HepG2 (cell line): ENCODE data around the gene NARS2.

Source experiments
- CHD2 ChIP-seq: IDR thresholded peaks from 2 replicates; pipeline ENCODE4 v1.6.1; 2011; ENCODE audit warnings: low read depth, low read length, improper control_type of control experiment
- EP300 ChIP-seq, 3 experiments: sonication (generic) in 1 of 3; formaldehyde crosslinking in 1 of 3; IDR thresholded peaks; 2 replicates each; pipeline versions ENCODE4 v1.5.1 to v1.6.1; 2011 to 2020; ENCODE audit warnings: low read depth in 2 of 3, low read length in 2 of 3, borderline replicate concordance in 1 of 3, improper control_type of control experiment in 1 of 3, mild to moderate bottlenecking in 1 of 3, missing genetic modification reagents in 1 of 3, moderate library complexity in 1 of 3
- IRF9 ChIP-seq: sonication (generic); formaldehyde crosslinking; IDR thresholded peaks from 2 replicates; pipeline ENCODE4 v1.8.0; 2022; ENCODE audit warnings: missing genetic modification reagents, mild to moderate bottlenecking, borderline replicate concordance
- PHF8 ChIP-seq: sonication (generic); formaldehyde crosslinking; IDR thresholded peaks from 2 replicates; pipeline ENCODE4 v1.5.0; 2020; ENCODE audit warnings: missing genetic modification reagents
- RFX5 ChIP-seq: IDR thresholded peaks from 2 replicates; pipeline ENCODE4 v1.6.1; 2011; ENCODE audit warnings: low read depth, low read length, improper control_type of control experiment
- SNAI1 ChIP-seq: sonication (generic); formaldehyde crosslinking; IDR thresholded peaks from 2 replicates; pipeline ENCODE4 v1.5.0; 2020; ENCODE audit warnings: mild to moderate bottlenecking, missing genetic modification reagents, borderline replicate concordance
- TEF ChIP-seq: sonication (generic); formaldehyde crosslinking; IDR thresholded peaks from 2 replicates; pipeline ENCODE4 v1.5.0; 2020; ENCODE audit warnings: missing genetic modification reagents
- ZNF629 ChIP-seq: sonication (generic); formaldehyde crosslinking; conservative IDR thresholded peaks from 2 replicates; pipeline ENCODE4 v1.5.0; 2020; ENCODE audit warnings: missing genetic modification reagents
- ZNF747 ChIP-seq: sonication (generic); formaldehyde crosslinking; IDR thresholded peaks from 2 replicates; pipeline ENCODE4 v1.8.1; 2023; ENCODE audit warnings: missing genetic modification reagents, mild to moderate bottlenecking, borderline replicate concordance
- ZNF780A ChIP-seq: sonication (generic); formaldehyde crosslinking; IDR thresholded peaks from 2 replicates; pipeline ENCODE4 v1.8.0; 2022; ENCODE audit warnings: mild to moderate bottlenecking, missing genetic modification reagents, moderate library complexity

DNA sequence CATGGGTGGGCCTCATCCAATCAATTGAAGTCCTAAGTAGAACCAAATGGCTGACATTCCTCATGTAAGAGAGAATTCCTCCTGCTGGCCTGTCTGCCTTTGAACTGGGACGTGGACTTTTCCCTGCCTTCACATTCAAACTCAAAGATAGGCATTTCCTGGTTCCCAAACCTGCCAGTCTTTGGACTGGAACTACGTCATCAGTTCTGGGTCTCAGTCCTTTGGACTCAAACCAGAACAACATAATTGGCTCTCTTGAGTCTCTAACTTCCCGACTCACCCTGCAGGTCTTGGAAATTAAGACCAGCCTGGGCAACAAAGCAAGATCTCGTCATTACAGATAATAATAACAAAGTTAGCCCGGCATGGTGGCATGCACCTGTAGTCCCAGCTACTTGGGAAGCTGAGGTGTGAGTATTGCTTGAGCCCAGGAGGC is 38.7 kb upstream of the NARS2 start:
- no peak for TF ChIP-seq ZNF747
- TF ChIP-seq ZNF629 (CRISPR knock-in tag), result no peak
- TF ChIP-seq CHD2, result no peak
- no peak for TF ChIP-seq SNAI1 (CRISPR knock-in tag)
- TF ChIP-seq RFX5, result no peak
- no peak for TF ChIP-seq PHF8 (CRISPR knock-in tag)
- no peak for TF ChIP-seq TEF (CRISPR knock-in tag)
- peak in 1 of 2 experiments; percentile 74; a peak in 1 of 4 replicates for TF ChIP-seq EP300 (IDR thresholded peaks at IDR 0.05; ENCODE audit: low read depth in 2 of 2, low read length in 2 of 2)
- TF ChIP-seq EP300 (CRISPR knock-in tag; IDR thresholded peaks at IDR 0.05; ENCODE audit: borderline replicate concordance), result peak; percentile 51
- TF ChIP-seq ZNF780A (CRISPR knock-in tag), result no peak
- no peak for TF ChIP-seq IRF9 (CRISPR knock-in tag)
